ENCODE measurements around the gene C1orf210.

- TF ChIP-seq USF2 (IDR thresholded peaks at IDR 0.05; ENCODE audit: low read depth, low read length) (no peak), USF2 (CRISPR knock-in tag; IDR thresholded peaks at IDR 0.05; ENCODE audit: borderline replicate concordance) (no peak), HOXD1 (CRISPR knock-in tag; IDR thresholded peaks at IDR 0.05) (no peak), FOSL1 (CRISPR knock-in tag; IDR thresholded peaks at IDR 0.05; ENCODE audit: borderline replicate concordance) (no peak), EED (CRISPR knock-in tag; IDR thresholded peaks at IDR 0.05) (no peak)
These were observed 10.8 kb upstream of the C1orf210 start for GRCh38 chr1:43296207-43296606.
